Right lobe of liver (tissue), 6 donors: ENCODE data around the gene C18orf63. TPM values are rescaled to one million over a fixed set of nuclear protein-coding genes. Genes with fewer than 3 reads are reported as not detected.

Experiments
- ATAC-seq, 4 donors: fragments of 200-7000 bp; cut with Tn5 transposase; one replicate each; pipeline ENCODE4 v1.9.1; 2020; ENCODE audit warnings: mild to moderate bottlenecking in 4 of 4, moderate library complexity in 4 of 4
- DNase-seq, 3 donors: peaks; one replicate each; pipeline ENCODE4 v3.0.0-alpha.2; 2020
- H3K27ac ChIP-seq, 3 donors: fragments of 200-600 bp; one replicate each; pipeline ENCODE4 v1.8.0; 2022
- H3K27me3 ChIP-seq, 2 donors: fragments of 200-600 bp; one replicate each; pipeline ENCODE4 v1.8.0; 2022
- H3K36me3 ChIP-seq, 4 donors: fragments of 200-600 bp; sonication (generic) in 1 of 4; one replicate each; pipeline versions ENCODE4 v1.5.1 to v1.8.0; 2017 to 2022; ENCODE audit warnings: control low read depth in 1 of 4
- H3K4me1 ChIP-seq, 4 donors: fragments of 200-600 bp; sonication (generic) in 1 of 4; one replicate each; pipeline versions ENCODE4 v1.5.1 to v1.8.0; 2017 to 2022; ENCODE audit warnings: control low read depth in 1 of 4
- H3K4me3 ChIP-seq, 3 donors: fragments of 200-600 bp; one replicate each; pipeline ENCODE4 v1.8.0; 2022
- H3K9me3 ChIP-seq, 4 donors: fragments of 200-600 bp; sonication (generic) in 1 of 4; one replicate each; pipeline versions ENCODE4 v1.5.1 to v1.8.0; 2017 to 2022; ENCODE audit warnings: control low read depth in 1 of 4
- POLR2A ChIP-seq: fragments of 450-650 bp; IDR thresholded peaks from one replicate; pipeline ENCODE4 v1.6.1; 2017; ENCODE audit warnings: antibody characterized with exemption, mild to moderate bottlenecking
- WGBS: methylation state at CpG from one replicate; pipeline ENCODE4 v1.1.6; 2018; ENCODE audit warnings: low coverage, low lambda C conversion rate; ENCODE audit not compliant: insufficient coverage; ENCODE audit errors: missing lambda C conversion rate; 5-methylcytosine and 5-hydroxymethylcytosine counted together
- intact Hi-C, 2 donors: fragments of 100-400 bp; cut with DNase I; formaldehyde crosslinking; loops; one replicate each; pipeline versions ENCODE4 v1.11.2 to v1.14.1; 2022
- total RNA-seq, 6 experiments: library from RNA; depleted of rRNA in 2 of 6; stranded (reverse); fragments of >200 nt in 2 of 6; fragmentation: NEBNext Ultra II Directional in 3 of 6; extraction: Animal tissue kit (Norgen Biotek cat#: 25700) in 3 of 6; gene quantifications; one replicate each; pipeline versions ENCODE4 v1.1.0 to v1.2.4, GENCODE V29; 2016 to 2023
- TF ChIP-seq, protein P1 (sequence below), 4 donors: fragments of 200-600 bp in 3 of 4; fragments of 450-650 bp in 1 of 4; IDR thresholded peaks; one replicate each; pipeline versions ENCODE4 v1.5.1 to v1.8.0; 2016 to 2022; ENCODE audit warnings: antibody characterized with exemption in 4 of 4, mild to moderate bottlenecking in 2 of 4
- donor health status: DM: no; HTN: yes; CAD: no.
- donor health status: DM: no; HTN: no; CAD: no.
- donor health status: DM: no; HTN: no; CAD: no.
- donor health status: DM: no; HTN: yes; CAD: no.
- donor health status: DM: no; HTN: yes; CAD: no.

Gene C18orf63
- total RNA-seq, 6 experiments from 2014 or later = not detected

DNA sequence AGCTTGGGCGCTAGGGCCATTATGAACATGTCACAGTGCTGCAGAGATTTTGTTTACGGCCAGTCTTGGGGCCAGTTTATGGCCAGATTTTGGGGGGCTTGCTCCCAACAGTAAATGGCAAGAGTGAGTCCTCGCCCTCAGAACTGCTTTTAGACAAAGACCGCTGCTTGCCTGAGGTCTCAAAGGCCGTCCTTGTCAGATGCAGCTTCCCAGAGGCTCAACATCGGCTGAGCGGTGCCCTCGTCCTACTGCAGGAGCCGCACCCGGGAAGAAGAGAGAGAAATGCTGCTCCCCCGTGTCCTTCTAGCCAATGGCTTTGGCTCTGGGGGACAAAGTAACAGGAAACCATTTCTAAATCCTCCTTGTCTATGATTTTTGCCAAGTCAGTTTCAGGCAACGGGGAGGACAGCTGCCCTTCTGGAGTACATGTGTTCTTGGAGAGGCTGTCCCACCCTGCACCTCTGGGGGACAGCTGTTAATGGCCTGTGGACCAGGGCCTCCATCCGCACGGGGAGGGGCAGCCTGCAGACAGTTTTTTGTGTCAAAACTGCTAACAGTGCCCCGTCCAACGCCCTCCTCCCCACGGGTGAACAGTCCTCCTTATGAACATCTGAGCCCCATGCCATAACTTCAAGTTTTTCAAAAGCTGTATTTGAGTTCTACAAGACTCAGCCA lies 66.1 kb downstream of the C18orf63 start:
- H3K4me1 ChIP-seq = no peaks in the 10 kb centered on the region
- no peaks in the 10 kb centered on the region for H3K36me3 ChIP-seq
- WGBS = 88% methylated on average over 7 of the region's 17 CpGs
- no peaks in the 10 kb centered on the region for H3K9me3 ChIP-seq
- no peak overlapping the region for H3K4me3 ChIP-seq
- H3K27me3 ChIP-seq = no peaks in the 10 kb centered on the region
- intact Hi-C loops = no loop called here
- DNase-seq (no peak), ATAC-seq (no peak)
- H3K27ac ChIP-seq = no peak overlapping the region
- TF ChIP-seq, protein P1, sequence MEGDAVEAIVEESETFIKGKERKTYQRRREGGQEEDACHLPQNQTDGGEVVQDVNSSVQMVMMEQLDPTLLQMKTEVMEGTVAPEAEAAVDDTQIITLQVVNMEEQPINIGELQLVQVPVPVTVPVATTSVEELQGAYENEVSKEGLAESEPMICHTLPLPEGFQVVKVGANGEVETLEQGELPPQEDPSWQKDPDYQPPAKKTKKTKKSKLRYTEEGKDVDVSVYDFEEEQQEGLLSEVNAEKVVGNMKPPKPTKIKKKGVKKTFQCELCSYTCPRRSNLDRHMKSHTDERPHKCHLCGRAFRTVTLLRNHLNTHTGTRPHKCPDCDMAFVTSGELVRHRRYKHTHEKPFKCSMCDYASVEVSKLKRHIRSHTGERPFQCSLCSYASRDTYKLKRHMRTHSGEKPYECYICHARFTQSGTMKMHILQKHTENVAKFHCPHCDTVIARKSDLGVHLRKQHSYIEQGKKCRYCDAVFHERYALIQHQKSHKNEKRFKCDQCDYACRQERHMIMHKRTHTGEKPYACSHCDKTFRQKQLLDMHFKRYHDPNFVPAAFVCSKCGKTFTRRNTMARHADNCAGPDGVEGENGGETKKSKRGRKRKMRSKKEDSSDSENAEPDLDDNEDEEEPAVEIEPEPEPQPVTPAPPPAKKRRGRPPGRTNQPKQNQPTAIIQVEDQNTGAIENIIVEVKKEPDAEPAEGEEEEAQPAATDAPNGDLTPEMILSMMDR (IDR thresholded peaks at IDR 0.05) = no peak
- TF ChIP-seq POLR2A = no peak

DNA sequence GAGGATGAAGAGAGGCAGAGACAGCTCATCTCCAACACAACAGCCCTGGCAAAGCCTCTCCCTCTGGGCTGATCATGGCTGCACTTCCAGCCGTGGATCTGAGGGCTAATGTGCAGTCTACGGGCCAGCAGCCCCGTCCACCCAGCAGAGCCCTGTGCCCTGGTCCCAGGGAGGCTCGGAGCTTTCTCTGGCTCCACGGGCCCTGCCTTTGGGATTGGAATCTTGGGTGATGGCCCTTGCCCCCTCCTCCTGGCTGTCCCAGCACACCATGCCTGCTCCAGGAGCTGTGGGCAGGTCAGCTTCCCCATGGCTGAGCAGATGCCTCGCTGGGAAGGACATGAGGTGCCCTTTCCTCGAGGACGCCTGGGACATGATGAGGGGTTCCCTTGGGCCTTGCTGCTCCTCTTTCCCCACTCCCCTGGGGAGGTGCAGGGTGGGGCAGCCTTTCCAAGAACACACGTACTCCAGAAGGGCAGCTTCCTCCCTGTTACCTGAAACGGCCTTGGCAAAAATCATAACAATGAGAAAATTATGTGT lies 66.9 kb downstream of the C18orf63 start:
- DNase-seq (no peak), ATAC-seq (no peak)
- Histone ChIP-seq H3K27ac (no peak overlapping the region), H3K27me3 (no peaks in the 10 kb centered on the region), H3K9me3 (no peaks in the 10 kb centered on the region), H3K4me1 (no peaks in the 10 kb centered on the region), H3K4me3 (no peak overlapping the region), H3K36me3 (no peaks in the 10 kb centered on the region)
- WGBS = 56% methylated on average over 2 of the region's 10 CpGs
- intact Hi-C loops = no loop called here
- TF ChIP-seq POLR2A = no peak
- TF ChIP-seq, protein P1 (IDR thresholded peaks at IDR 0.05) = no peak

DNA sequence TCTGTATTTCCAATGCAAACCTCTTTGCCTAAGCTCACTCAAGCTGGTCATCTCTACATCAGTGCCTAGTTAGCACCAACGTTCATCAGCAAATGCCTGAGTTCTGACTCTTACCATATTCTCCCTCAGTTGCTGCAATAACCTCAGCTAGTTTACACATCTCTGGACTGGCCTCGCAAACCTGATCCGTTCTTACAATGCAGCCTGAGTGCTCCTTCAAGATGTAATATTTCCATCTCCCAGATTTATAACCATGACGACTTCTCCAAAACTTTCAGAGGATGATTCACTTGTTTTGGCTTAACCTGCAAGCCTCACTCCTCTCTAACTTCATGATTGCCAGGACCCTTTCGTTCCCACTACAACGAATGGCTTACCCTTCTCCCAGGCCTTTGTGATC lies 71.7 kb downstream of the C18orf63 start:
- WGBS = 88% methylated on average over 6 of the region's 6 CpGs
- no peaks in the 10 kb centered on the region for H3K9me3 ChIP-seq
- H3K4me1 ChIP-seq = no peaks in the 10 kb centered on the region
- DNase-seq (no peak), ATAC-seq (no peak)
- intact Hi-C loops = no loop called here
- no peak for TF ChIP-seq POLR2A
- TF ChIP-seq, protein P1 (IDR thresholded peaks at IDR 0.05) = no peak
- H3K36me3 ChIP-seq = no peaks in the 10 kb centered on the region
- no peak overlapping the region for H3K27ac ChIP-seq
- no peaks in the 10 kb centered on the region for H3K27me3 ChIP-seq
- no peak overlapping the region for H3K4me3 ChIP-seq

DNA sequence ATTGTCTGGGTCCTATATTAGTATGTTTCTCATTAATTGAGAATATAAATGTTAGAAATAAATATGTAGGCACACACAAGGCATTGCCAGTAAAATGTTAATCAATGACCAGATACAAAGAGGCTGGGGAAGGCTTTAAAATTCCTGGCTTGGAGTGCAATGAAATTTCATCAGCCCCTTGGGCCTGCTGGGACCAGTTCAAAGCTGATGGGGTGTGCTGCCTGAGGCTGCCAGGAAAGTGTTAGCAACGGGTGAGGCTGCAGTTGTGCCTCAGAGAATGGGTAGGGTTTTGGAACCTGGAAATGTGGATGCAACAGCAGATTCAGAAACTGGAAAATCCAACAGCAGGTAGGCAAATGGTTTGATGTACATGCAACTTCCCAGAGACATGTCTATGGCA lies 72.6 kb downstream of the C18orf63 start:
- H3K27ac ChIP-seq = no peak overlapping the region
- peak in 2 of 4 donors; percentile 24 to 37 for ATAC-seq
- H3K4me3 ChIP-seq = no peak overlapping the region
- H3K4me1 ChIP-seq = no peaks in the 10 kb centered on the region
- intact Hi-C loops = no loop called here
- no peaks in the 10 kb centered on the region for H3K36me3 ChIP-seq
- 30% methylated on average over 1 of the region's 1 CpG for WGBS
- DNase-seq = no peak
- H3K9me3 ChIP-seq = no peaks in the 10 kb centered on the region
- TF ChIP-seq, protein P1 (IDR thresholded peaks at IDR 0.05) = no peak
- TF ChIP-seq POLR2A = no peak
- H3K27me3 ChIP-seq = no peaks in the 10 kb centered on the region
